OCI-LY7 (cell line): ENCODE measurements around the gene ZNF578.

Experiments
- EZH2phosphoT487 ChIP-seq: fragments of 200-600 bp; sonication (generic); IDR thresholded peaks from 2 replicates; pipeline ENCODE4 v1.6.1; 2018; ENCODE audit warnings: low read depth, borderline replicate concordance, mild to moderate bottlenecking, mixed run types, antibody characterized with exemption, low read length, moderate library complexity, mixed read lengths
- TF ChIP-seq, protein P1 (sequence below): fragments of 200-600 bp; sonication (generic); conservative IDR thresholded peaks from 2 replicates; pipeline ENCODE4 v1.5.1; 2014; ENCODE audit warnings: mild to moderate bottlenecking, antibody characterized with exemption, low read length, moderate library complexity, mixed read lengths

DNA sequence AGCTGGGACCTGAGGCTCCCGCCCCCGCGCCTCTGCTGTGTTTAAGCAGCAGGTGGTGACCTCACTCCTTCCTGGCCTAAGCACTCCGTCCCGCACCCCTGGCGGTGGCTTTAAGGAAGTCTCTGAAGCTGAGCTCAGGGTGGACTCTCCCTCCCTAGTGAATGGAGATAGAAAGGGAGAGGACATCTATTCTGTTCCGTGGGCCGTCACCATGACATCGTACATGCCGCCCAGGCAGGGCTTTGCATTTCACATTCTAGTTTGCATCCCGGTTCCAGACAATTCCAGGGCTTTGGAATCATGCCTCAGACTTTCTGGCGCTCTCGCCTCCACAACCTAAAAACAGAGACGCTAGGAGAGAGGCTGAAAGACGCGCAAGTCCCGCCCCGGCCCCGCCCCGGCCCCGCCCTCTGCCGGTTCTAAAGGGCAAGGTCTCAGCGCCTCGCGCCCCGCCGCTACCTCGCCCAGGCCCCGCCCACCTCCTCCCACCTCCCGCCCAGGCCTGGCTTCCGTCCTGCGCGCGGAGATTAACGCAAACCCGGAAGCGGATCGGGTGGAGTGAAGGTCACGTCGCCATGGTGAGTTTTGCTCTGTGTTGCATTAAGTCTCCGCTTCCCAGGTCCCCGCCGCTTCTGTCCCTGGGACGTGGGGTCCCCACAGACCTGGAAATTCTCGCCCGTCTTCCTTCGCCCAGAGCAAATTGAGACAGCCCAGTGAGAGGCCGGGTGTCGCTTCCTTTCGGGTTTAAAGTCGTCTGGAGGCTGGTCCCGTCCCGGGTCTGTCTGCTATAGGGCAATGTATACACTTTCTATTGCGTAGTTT is 74.0 kb downstream of the ZNF578 start, which contains the start of gene ZNF808:
- TF ChIP-seq, protein P1, sequence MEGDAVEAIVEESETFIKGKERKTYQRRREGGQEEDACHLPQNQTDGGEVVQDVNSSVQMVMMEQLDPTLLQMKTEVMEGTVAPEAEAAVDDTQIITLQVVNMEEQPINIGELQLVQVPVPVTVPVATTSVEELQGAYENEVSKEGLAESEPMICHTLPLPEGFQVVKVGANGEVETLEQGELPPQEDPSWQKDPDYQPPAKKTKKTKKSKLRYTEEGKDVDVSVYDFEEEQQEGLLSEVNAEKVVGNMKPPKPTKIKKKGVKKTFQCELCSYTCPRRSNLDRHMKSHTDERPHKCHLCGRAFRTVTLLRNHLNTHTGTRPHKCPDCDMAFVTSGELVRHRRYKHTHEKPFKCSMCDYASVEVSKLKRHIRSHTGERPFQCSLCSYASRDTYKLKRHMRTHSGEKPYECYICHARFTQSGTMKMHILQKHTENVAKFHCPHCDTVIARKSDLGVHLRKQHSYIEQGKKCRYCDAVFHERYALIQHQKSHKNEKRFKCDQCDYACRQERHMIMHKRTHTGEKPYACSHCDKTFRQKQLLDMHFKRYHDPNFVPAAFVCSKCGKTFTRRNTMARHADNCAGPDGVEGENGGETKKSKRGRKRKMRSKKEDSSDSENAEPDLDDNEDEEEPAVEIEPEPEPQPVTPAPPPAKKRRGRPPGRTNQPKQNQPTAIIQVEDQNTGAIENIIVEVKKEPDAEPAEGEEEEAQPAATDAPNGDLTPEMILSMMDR = peak; percentile 56
- no peak for TF ChIP-seq EZH2phosphoT487
